HepG2 (cell line): ENCODE measurements around the gene TNP1. TPM values are rescaled to one million over a fixed set of nuclear protein-coding genes. Genes with fewer than 3 reads are reported as not detected.

Experiments
- ATAC-seq: fragments of 200-7000 bp; cut with Tn5 transposase; 3 replicates; pipeline ENCODE4 v1.9.1; 2020; ENCODE audit warnings: mild to moderate bottlenecking, moderate library complexity
- BruUV-seq: library from RNA; stranded (reverse); fragments of 400-500 nt; replicated peaks from 2 replicates; lab custom pipeline; 2021; lab: Mats Ljungman, UMichigan
- CTCF ChIA-PET: fragments of 300-600 bp; formaldehyde crosslinking; extraction: SDS; loops from one replicate; lab custom pipeline; 2021; ENCODE audit warnings: low total read pairs, inconsistent platforms, low intra/inter-chr PET ratio; lab: Yijun Ruan, JAX
- POLR2A ChIA-PET: fragments of 350-600 bp; sonication (Branson Sonifier 250); formaldehyde crosslinking; loops from one replicate; lab custom pipeline; 2020; ENCODE audit warnings: antibody characterized with exemption, inconsistent platforms; lab: Yijun Ruan, JAX
- DNase-seq: peaks from one replicate; pipeline ENCODE4 v3.0.0-alpha.2; 2015; ENCODE audit warnings: low spot score
- FAIRE-seq: peaks from 3 replicates; lab custom pipeline; 2011; peaks lifted over from hg19 to GRCh38; lab: Jason Lieb, UNC
- H2AFZ ChIP-seq: one replicate; pipeline ENCODE4 v1.6.1; 2011; ENCODE audit warnings: low read length, inconsistent platforms
- H3K27ac ChIP-seq: fragments of 300-600 bp; 3 replicates; pipeline ENCODE4 v1.8.0; 2011; ENCODE audit warnings: mixed run types, mild to moderate bottlenecking, mixed read lengths, low read length, inconsistent platforms; ENCODE audit not compliant: insufficient read depth; ENCODE audit errors: extremely low read length
- H3K27me3 ChIP-seq, 2 experiments: fragments of 200-600 bp in 1 of 2; 2 replicates in 1 of 2; 3 replicates in 1 of 2; pipeline versions ENCODE4 v1.6.0 to v1.8.0; 2011; ENCODE audit warnings: low read length in 2 of 2, mild to moderate bottlenecking in 2 of 2, moderate library complexity in 2 of 2, inconsistent platforms in 1 of 2; ENCODE audit not compliant: insufficient read depth in 2 of 2, control insufficient read depth in 1 of 2
- H3K36me3 ChIP-seq, 2 experiments: fragments of 200-600 bp in 1 of 2; replicated peaks in 1 of 2; 2 replicates in 1 of 2; 3 replicates in 1 of 2; pipeline versions ENCODE4 v1.5.1 to v1.8.0; 2011; ENCODE audit warnings: low read length in 2 of 2, inconsistent platforms in 1 of 2; ENCODE audit not compliant: insufficient read depth in 2 of 2, control insufficient read depth in 1 of 2
- H3K4me1 ChIP-seq: 2 replicates; pipeline ENCODE4 v1.5.1; 2012; ENCODE audit warnings: low read length, inconsistent platforms; ENCODE audit not compliant: insufficient read depth
- H3K4me2 ChIP-seq: 2 replicates; pipeline ENCODE4 v1.6.0; 2011; ENCODE audit warnings: low read depth, low read length, inconsistent platforms
- H3K4me3 ChIP-seq, 3 experiments: fragments of 200-600 bp in 1 of 3; sonication (generic), shearing (Covaris generic) in 1 of 3; replicated peaks in 1 of 3; 2 replicates each; pipeline ENCODE4 v1.5.1; 2011 to 2016; ENCODE audit warnings: low read length in 3 of 3, inconsistent platforms in 2 of 3, low read depth in 2 of 3, mild to moderate bottlenecking in 2 of 3, control low read depth in 1 of 3, mixed read lengths in 1 of 3; ENCODE audit not compliant: insufficient read depth in 1 of 3
- H3K79me2 ChIP-seq: one replicate; pipeline ENCODE4 v1.6.1; 2011; ENCODE audit warnings: low read length, inconsistent platforms; ENCODE audit not compliant: insufficient read depth
- H3K9ac ChIP-seq: 2 replicates; pipeline ENCODE4 v1.6.0; 2011; ENCODE audit warnings: mild to moderate bottlenecking, low read depth, low read length, inconsistent platforms; ENCODE audit not compliant: insufficient read depth
- H3K9me3 ChIP-seq: 2 replicates; pipeline ENCODE4 v1.5.1; 2012; ENCODE audit warnings: mild to moderate bottlenecking, low read length
- H4K20me1 ChIP-seq: 2 replicates; pipeline ENCODE4 v1.6.0; 2011; ENCODE audit warnings: inconsistent platforms, mild to moderate bottlenecking, low read length, moderate library complexity; ENCODE audit not compliant: insufficient read depth
- ATF7-NPFF ChIP-seq: sonication (generic); formaldehyde crosslinking; IDR thresholded peaks from 2 replicates; pipeline ENCODE4 v1.8.1; 2023; ENCODE audit warnings: mild to moderate bottlenecking, low read depth, missing genetic modification reagents, moderate library complexity
- ATRX ChIP-seq: sonication (generic); formaldehyde crosslinking; IDR thresholded peaks from 2 replicates; pipeline ENCODE4 v1.4.0; 2020; ENCODE audit warnings: missing genetic modification reagents, borderline replicate concordance
- GTF3A ChIP-seq: sonication (generic); formaldehyde crosslinking; conservative IDR thresholded peaks from 2 replicates; pipeline ENCODE4 v1.4.0; 2020; ENCODE audit warnings: mild to moderate bottlenecking, missing genetic modification reagents
- HNRNPLL ChIP-seq: fragments of 200-400 bp; formaldehyde crosslinking; IDR thresholded peaks from 2 replicates; pipeline ENCODE4 v1.6.1; 2017; ENCODE audit warnings: mild to moderate bottlenecking, low read depth, low read length; ENCODE audit not compliant: poor library complexity, severe bottlenecking
- KDM2A ChIP-seq: sonication (generic); formaldehyde crosslinking; IDR thresholded peaks from 2 replicates; pipeline ENCODE4 v1.4.0; 2020; ENCODE audit warnings: low read depth, missing genetic modification reagents, borderline replicate concordance
- REPIN1 ChIP-seq: sonication (generic); formaldehyde crosslinking; IDR thresholded peaks from 2 replicates; pipeline ENCODE4 v1.8.0; 2022; ENCODE audit warnings: missing genetic modification reagents, low read depth, mild to moderate bottlenecking, borderline replicate concordance
- RNF219 ChIP-seq: sonication (generic); formaldehyde crosslinking; IDR thresholded peaks from 2 replicates; pipeline ENCODE4 v1.5.0; 2020; ENCODE audit warnings: mild to moderate bottlenecking, missing genetic modification reagents
- RXRB ChIP-seq: IDR thresholded peaks from 2 replicates; pipeline ENCODE4 v1.6.1; 2016; ENCODE audit warnings: borderline replicate concordance, missing genetic modification reagents, missing compliant biosample characterization
- SP1 ChIP-seq, 2 experiments: fragments of 450-650 bp in 1 of 2; sonication (generic) in 1 of 2; formaldehyde crosslinking in 1 of 2; IDR thresholded peaks; 2 replicates each; pipeline versions ENCODE4 v1.4.0 to v1.6.1; 2016 to 2020; ENCODE audit warnings: missing genetic modification reagents in 1 of 2
- USF2 ChIP-seq, 2 experiments: sonication (generic) in 1 of 2; formaldehyde crosslinking in 1 of 2; IDR thresholded peaks; 2 replicates each; pipeline versions ENCODE4 v1.5.1 to v1.6.1; 2011 to 2020; ENCODE audit warnings: borderline replicate concordance in 1 of 2, low read depth in 1 of 2, low read length in 1 of 2, mild to moderate bottlenecking in 1 of 2, missing genetic modification reagents in 1 of 2, moderate library complexity in 1 of 2
- YEATS2 ChIP-seq: sonication (generic); formaldehyde crosslinking; IDR thresholded peaks from 2 replicates; pipeline ENCODE4 v1.4.0; 2020; ENCODE audit warnings: missing genetic modification reagents, borderline replicate concordance
- ZMYM3 ChIP-seq: sonication (generic); formaldehyde crosslinking; IDR thresholded peaks from 2 replicates; pipeline ENCODE4 v1.5.1; 2020; ENCODE audit warnings: mild to moderate bottlenecking, missing genetic modification reagents
- ZNF12 ChIP-seq: sonication (generic); formaldehyde crosslinking; IDR thresholded peaks from 2 replicates; pipeline ENCODE4 v1.5.0; 2020; ENCODE audit warnings: missing genetic modification reagents
- ZNF549 ChIP-seq: sonication (generic); formaldehyde crosslinking; IDR thresholded peaks from 2 replicates; pipeline ENCODE4 v1.5.0; 2020; ENCODE audit warnings: missing genetic modification reagents
- ZNF720 ChIP-seq: sonication (generic); formaldehyde crosslinking; IDR thresholded peaks from 2 replicates; pipeline ENCODE4 v1.4.0; 2020; ENCODE audit warnings: missing genetic modification reagents
- ZNF816 ChIP-seq: sonication (generic); formaldehyde crosslinking; IDR thresholded peaks from 2 replicates; pipeline ENCODE4 v1.8.0; 2022; ENCODE audit warnings: missing genetic modification reagents, mild to moderate bottlenecking, borderline replicate concordance
- WGBS: methylation state at CpG from one replicate; pipeline ENCODE4 v1.1.6; 2017; ENCODE audit warnings: low lambda C conversion rate; 5-methylcytosine and 5-hydroxymethylcytosine counted together
- in situ Hi-C: cut with HindIII; loops from 2 replicates; pipeline ENCODE4 v1.10.0; 2017; ENCODE audit warnings: low pct_unique_long_range_greater_than_20kb; ENCODE audit not compliant: extremely low pct_ligation_motif_present
- intact Hi-C: fragments of 100-400 bp; cut with micrococcal nuclease; formaldehyde crosslinking; loops from one replicate; pipeline ENCODE4 v1.10.0; 2022; ENCODE audit not compliant: unreplicated experiment
- polyA plus RNA-seq, 8 experiments: library from polyadenylated mRNA; depleted of rRNA in 3 of 8; stranded (reverse) in 7 of 8; unstranded in 1 of 8; fragments of >200 nt; fragmentation: Illumina TruSeq in 4 of 8; extraction: Trizol in 4 of 8; gene quantifications; 2 replicates each; pipeline versions ENCODE4 v1.2.1 to v1.2.3, GENCODE V29; 2011 to 2016; ENCODE audit warnings: low read depth in 4 of 8, missing spikeins in 1 of 8, mixed read lengths in 1 of 8; ENCODE audit not compliant: insufficient read depth in 1 of 8
- total RNA-seq, 5 experiments: library from RNA; depleted of rRNA; stranded (reverse); fragments of >200 nt; fragmentation: Illumina TruSeq; extraction: Trizol; gene quantifications; 2 replicates each; pipeline ENCODE4 v1.2.3, GENCODE V29; 2016; ENCODE audit warnings: low read depth in 1 of 5

The TNP1 gene
- total and polyA plus RNA-seq, 2 of the 13 experiments (the other 11 are each of a cell fraction or from before 2014, with no cell fraction given): not detected

GRCh38 chr2:216845426-216845825 is 14.4 kb downstream of the TNP1 start:
- WGBS: 25% methylated on average over 2 of the region's 2 CpGs
- Histone ChIP-seq H3K4me2 (no peak overlapping the region), H3K79me2 (no peaks in the 10 kb centered on the region), H3K9me3 (no peaks in the 10 kb centered on the region), H4K20me1 (no peaks in the 10 kb centered on the region), H3K36me3 (no peaks in the 10 kb centered on the region), H2AFZ (no peak overlapping the region), H3K27me3 (peaks cover 0 to 4% of the 10 kb centered on the region in 2 experiments; a peak in 1 of 5 replicates), H3K4me1 (no peaks in the 10 kb centered on the region), H3K4me3 (no peak overlapping the region), H3K9ac (no peak overlapping the region), H3K27ac (no peak overlapping the region)
- BruUV-seq: no TSS peak
- no peak for FAIRE-seq
- DNase-seq: no peak
- intact Hi-C loops: no loop called here
- TF ChIP-seq YEATS2 (no peak), ZNF12 (no peak), ZMYM3 (CRISPR knock-in tag) (no peak), HNRNPLL (no peak), SP1 (IDR thresholded peaks at IDR 0.05) (no peak), SP1 (CRISPR knock-in tag; IDR thresholded peaks at IDR 0.05) (no peak), RNF219 (CRISPR knock-in tag) (no peak), ATF7-NPFF (CRISPR knock-in tag) (no peak), USF2 (IDR thresholded peaks at IDR 0.05; ENCODE audit: low read depth, low read length) (no peak), USF2 (CRISPR knock-in tag; IDR thresholded peaks at IDR 0.05; ENCODE audit: borderline replicate concordance) (no peak), ZNF720 (CRISPR knock-in tag) (no peak), ATRX (no peak), GTF3A (CRISPR knock-in tag) (no peak), ZNF816 (CRISPR knock-in tag) (no peak), REPIN1 (CRISPR knock-in tag) (no peak), RXRB (no peak), KDM2A (CRISPR knock-in tag) (no peak), ZNF549 (CRISPR knock-in tag) (no peak)
- in situ Hi-C loops: no loop called here
- POLR2A ChIA-PET: no interaction called here
- no peak for ATAC-seq
- CTCF ChIA-PET: no interaction called here
